Stimulated activated CD4-positive, alpha-beta T cell treated with anti-CD3 and anti-CD28 coated beads, Interleukin-12 subunit alpha, Interleukin-12 subunit beta, amount 100 ng/mL, for 48 hours (primary cell): ENCODE measurements around the gene TPST2.
"Not testable (repeated sequence)": the region's sequence is repeated elsewhere in the genome, so short reads cannot be mapped to it uniquely, and the experiment has no call there.

Source experiments
- DNase-seq, 3 donors: peaks; one replicate each; pipeline ENCODE4 v3.0.0-alpha.2; 2020; ENCODE audit warnings: low read depth in 2 of 3, low spot score in 1 of 3

TPST2 gene

DNA sequence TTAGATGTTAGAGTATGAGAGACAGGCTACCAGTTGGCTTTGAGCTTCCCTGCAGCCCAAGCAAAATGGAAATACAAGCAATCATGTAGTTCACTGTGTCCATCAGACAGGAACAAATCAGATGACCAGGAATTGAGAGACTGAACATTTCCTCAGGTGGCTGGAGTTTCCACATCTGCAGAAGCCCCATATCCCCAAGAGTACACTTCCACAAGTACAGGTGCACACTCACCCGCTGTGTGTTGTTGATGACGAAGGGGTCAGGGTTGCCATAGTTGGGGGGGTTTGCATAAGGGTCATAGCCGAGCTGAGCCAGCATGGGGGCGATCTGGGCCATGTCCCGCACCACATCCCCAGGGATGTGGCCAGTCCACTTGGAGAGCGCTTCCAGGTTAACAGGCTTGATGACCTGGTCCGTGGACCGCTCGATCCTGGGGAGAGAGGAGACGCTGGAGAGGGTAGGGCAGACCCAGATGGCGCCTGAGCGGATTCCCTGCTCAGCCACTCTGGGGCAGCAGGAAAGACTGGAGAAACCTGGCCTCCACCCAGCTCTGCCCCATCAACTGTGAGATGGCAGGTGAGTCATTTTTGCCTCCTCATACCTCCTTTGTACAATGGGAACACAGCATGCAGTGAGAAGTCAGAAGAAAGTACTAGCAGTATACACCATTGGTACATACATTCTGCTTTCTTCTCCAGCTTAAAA is 53.7 kb downstream of the TPST2 start:
- DNase-seq = no peak

DNA sequence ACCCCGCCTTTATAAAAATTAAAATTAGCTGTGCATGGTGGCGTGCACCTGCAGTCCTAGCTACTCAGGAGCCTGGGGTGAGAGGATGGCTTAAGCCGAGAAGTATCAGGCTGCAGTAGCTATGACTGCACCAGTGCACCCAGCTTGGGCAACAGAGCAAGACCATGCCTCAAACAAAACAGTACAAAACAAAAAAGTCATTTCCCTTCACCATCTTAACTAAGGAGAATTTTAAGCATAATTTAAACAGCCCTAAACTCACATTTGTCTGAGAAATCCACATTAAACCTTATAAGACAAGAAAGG is 54.4 kb downstream of the TPST2 start:
- DNase-seq = no peak

DNA sequence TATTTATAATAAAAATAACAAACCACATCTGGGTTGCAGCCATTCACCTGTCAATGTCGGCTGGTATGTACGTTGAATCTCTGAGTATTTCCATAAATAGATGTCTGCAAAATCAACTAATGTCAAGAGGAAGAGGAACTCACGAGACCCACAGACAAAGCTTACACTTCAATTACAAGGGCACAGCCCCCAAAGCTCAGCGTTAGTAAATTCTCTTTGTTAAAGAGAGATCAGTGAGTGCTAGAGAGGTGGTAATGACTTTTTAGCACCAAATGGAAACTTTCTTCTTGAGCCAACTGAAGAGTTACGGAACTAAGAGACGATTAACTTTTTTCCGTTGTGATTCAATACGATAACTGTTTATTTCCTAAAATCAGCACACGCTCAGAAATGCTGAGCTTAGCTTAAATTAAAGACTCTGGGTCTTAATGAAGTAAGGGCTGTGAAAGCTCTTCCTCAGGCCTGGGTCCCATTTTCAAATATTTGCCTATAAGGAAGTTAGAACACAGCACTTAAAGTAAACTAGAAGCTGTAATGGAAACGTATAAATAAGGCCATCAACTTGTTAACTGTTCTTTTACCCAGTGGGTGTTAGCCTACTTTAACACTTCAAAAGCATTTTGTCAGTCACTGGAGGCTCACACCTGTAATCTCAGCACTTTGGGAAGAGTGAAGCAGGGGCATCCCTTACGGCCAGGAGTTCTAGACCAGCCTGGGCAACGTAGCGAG is 54.9 kb downstream of the TPST2 start:
- no peak for DNase-seq

DNA sequence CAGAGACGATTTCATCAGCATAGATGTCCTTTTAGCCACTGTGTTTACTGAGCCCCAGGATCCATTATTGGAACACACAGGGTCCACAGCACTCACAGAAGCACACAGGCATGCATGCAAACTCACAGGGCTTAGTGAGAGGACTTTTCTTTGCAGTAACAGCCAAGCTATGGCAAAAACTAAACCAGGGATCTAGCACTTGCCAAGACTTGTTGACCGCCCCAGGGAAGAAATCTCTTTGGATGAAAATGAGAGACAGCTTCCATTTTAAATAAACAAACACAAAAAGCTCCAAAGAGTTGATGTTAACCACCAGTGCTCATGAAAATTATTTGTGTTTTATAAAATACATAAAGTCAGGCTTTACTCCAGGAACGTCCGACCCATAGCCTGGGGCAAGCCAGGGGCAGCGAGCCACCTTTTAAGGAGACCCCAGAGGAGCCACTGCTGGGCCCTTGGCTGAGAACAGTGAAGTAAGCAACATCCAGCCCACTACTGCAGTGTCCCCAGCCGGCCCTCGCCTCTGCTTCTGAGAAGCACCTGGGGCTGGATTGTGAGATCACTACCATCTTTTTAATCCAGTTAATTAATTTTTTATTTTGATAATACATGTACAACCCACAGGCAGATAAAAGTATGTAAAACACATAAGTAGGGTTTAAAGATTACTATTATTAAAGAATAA is 55.6 kb downstream of the TPST2 start:
- DNase-seq = no peak

DNA sequence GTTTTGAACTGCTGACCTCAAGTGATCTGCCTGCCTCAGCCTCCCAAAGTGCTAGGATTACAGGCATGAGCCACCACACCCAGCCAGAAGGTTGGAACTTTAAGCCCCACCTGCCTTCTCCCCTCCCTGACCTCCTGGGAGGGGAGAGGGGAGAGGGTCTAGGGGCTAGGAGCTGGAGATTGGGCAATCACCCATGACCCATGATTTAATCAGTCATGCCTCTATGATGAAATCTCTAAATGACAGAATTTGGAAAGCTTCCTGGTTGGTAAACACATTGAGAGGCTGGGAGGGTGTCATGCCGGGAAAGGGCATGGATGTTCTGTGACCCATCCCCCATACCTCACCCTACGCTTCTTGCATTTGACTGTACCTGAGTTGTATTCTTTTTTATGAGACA is 60.6 kb downstream of the TPST2 start:
- no peak for DNase-seq

DNA sequence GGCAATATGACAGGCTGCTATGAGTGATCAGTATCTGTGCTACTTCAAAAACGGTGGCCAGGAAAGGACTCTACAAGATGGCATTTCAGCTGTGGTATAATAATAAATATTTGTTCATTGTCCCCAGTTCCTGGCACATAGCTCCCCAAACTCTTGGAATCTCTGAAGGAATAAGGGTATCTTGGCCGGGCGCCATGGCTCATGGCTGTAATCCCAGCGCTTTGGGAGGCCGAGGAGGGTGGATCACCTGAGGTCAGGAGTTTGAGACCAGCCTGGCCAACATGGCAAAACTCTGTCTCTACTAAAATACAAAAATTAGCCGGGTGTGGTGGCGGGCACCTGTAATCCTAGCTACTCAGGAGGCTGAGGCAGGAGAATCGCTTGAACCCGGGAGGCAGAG is 61.4 kb downstream of the TPST2 start:
- not testable (repeated sequence) for DNase-seq

DNA sequence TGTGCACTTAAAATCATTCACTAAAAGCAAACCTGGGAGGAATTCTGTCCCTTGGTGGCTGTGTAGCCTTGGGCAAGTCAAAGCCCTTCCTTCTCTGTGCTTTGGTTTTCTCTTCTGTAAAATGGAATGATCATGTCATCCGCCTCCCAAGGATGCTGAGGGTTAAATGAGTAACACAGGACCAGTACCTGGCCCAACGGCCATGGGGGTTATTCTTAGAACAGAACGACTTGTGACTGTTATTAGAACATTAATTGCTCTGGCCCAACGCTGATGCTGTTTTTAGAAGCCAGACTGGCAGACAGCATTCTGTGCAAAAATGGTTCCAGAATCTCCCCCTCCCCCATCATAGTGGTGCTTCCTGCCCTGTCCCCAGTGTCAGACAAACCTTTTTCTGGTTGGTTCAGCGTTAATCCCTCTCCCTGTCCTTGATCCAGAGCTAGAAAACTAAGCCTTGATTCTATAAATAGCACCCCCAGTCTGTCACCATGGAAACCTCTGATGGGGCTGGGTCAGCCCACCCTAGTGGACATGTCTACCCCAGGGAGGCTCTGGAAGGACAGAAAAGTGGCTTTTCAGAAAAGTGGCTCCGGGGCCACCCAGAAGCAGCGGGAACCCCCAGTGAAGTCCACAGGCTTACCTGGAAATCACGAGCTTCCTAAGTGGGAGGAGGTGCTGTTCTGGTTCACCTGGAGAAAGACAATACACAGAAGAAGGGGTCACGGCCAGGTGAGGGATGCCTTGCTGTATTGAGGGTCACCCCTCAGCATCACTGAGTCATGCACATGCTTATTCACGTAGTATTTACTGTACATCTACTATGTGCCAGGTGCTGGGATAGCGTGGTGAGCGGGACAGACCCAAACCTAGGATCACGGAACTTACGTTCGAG is 62.1 kb downstream of the TPST2 start:
- DNase-seq = no peak

DNA sequence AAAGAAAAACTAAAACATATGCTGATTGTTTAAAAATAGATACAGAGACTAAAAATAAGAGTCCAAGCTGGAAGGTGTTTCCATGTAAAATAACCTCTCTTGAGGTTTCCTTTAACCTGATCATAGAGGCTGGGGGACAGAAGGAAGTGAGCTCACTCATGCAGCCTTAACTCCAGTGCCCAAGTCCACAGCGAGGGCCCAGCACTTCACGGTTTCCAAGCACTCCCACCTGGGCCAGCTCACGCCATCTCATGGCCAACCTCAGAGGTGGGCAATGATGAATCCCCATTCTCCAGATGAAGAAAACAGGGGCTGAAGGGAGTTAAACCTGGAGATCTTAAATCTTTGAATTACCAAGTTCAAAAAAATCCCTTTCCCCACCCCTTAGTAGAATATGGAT is 62.8 kb downstream of the TPST2 start:
- no peak for DNase-seq

DNA sequence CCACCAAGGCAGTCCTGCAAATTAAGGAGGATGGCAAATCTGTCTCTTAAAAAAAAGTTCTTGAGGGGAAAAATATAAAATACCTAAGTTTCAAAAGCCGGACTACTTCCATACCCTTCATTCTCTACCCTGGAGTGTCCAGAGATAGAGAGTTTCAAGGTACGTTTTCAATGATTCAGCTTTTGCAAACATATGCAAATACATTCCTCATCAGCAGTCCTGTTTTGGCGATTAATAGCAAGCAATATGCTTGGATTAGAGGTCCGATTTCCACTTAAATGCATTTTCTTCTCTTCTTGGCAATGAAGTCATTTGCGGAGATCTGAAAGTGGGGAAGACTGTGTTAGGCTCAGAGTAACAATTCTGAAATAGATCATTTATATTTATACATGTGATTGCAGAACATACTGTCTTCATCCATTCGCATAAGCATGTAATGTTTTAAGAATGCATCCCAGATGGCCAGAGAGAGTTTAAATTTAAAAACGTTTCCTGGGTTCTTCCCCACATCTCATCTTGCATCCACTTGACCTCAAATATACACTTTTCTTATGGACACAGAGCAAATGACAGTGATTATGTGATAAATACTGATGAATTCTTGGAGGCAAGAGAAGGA is 63.9 kb downstream of the TPST2 start:
- no peak for DNase-seq

DNA sequence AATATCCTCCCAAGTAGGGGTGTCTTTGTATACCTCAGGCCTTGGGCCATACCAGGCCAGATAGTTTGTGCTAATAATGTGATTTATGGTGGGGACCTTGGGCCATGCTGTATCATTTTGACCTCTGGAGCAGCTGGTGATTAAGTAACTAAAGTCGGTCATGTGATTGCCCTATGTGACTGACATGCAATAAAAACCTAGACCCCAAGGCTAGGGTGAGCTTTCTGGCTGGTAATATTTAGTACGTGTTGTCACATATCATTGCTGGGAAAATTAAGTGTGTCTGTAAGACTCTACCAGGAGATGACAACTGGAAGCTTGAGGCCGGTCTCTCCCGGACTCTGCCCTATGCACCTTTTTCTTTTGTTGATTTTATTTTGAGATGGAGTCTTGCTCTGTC is 65.1 kb downstream of the TPST2 start:
- no peak for DNase-seq

DNA sequence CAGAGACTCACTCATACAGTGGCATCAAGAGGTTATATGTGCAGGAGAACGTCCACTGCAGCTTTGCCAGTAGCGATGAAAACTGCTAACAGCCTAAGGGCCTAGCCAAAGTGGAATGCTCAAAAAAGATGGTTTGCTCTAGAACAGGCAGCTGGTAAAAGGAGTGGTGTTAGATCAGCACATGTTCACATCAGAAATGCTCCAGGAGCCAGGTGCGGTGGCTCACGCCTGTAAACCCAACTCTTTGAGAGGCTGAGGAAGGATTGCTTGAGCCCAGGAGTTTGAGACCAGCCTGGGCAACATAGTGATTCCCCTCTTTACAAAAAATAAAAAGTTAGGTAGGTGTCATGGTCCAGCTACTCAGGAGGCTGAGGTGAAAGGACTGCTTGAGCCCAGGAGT is 67.3 kb downstream of the TPST2 start:
- DNase-seq = no peak

DNA sequence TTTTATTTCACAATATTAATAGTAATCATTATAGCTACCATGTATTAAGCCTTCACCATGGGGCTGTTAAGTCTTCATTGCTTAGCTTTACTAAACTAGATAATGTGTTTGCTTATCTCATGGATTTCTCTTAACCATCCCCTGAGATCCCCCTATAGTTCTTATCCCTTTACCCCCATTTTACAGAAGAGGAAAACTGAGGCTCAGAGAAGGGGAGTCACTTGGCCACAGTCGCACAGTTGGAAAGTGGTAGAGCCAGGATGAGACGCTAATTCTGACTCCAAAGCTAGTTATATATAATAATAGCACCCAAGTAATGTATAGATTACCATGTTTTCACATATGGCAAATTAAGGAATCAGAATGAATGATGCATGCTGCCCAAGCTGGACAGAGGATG is 67.9 kb downstream of the TPST2 start:
- no peak for DNase-seq

DNA sequence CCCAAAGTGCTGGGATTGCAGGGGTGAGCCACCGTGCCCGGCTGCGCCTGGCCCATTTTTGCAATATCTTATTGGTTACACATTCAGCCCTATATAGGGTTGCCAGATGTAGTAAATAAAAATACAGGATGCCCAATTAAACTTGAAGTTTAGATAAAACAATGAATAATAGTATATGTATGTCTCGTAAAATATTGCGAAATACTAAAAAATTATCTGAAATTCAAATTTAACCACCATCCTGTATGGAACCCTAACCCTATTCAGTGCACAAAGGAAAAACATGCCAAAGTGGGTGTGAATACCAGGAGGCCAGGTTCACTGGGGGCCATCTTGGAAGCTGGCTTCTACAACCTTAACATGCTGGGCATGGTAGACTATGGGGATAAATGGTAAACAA is 72.5 kb downstream of the TPST2 start:
- DNase-seq = no peak

DNA sequence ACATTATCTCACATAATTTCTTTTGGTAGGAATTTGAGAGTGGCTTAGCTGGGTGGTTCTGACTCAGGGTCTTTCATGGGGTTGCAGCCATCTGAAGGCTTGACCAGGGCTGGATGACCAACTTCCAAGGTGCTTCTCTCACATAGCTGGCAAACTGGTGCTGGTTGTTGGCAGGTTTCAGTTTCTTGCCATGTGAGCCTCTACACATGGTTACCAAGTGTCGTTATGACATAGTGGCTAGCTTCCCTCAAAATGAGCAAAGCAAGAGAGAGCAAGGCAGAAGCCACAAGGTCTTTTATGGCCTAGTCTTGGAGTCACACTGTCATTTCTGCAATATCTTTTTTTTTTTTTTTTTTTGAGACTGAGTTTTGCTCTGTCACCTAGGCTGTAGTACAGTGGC is 73.4 kb downstream of the TPST2 start:
- no peak for DNase-seq

DNA sequence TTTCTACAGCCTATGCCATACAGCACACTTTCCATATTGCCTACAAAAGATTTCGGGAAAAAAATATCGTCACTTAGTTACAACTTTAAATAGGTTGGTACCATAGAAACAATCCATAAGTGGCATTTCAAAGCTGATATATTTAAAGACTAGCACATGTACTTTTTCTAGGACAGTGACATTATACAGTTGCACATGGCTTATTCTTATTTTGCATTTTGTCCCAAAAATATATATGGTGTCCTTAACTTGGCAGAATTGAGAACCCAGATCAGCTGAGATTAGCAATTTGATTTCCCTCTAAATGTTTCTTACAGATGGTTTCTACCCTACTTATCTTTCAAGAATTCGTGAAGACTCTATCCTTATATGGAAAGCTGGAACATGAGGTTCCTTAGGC is 74.0 kb downstream of the TPST2 start:
- no peak for DNase-seq

DNA sequence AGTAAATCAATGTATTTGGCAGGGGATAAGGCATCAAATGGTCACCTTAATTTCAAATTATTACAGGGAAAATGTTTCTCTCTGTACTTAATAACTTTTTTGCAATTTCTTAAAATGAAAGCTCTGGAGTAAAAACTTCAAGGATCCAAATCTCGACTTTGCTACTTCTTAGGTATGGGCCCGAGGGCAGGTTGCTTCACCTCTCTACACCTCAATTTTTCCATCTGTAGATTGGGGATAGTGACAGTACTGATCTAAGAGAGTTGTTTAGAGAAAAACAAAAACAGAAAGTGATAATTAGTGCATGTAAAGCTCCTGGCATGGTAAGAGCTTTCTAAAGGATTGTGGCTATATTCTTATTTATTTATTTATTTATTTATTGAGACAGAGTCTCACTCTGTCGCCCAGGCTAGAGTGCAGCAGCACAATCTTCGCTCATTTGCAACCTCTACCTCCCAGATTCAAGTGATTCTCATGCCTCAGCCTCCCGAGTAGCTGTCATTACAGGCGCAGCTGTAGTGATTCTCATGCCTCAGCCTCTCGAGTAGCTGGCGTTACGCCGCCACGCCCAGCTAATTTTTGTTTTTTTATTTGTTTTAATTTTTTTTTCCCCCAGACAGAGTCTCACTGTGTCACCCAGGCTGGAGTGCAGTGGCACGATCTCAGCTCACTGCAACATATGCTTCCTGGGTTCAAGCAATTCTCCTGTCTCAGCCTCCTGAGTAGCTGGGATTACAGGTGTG is 75.3 kb downstream of the TPST2 start:
- DNase-seq = no peak

DNA sequence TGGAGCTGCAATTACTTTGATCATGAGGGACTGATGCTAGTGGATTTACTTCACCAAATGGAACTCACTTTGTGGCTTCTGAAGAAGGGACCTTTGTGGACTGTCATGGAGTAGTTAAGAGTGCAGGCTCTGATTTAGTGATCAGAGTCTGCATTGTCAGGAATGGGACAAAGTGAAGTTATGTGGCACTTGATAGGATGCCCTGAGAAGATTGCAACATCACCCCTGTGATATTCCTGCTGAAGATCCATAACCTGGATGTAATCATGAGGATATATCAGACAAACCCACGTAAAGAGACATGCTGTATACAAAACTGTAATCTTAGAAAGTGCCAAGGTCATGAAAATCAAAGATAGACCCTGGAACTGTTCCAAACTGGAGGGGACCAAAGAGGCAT is 76.1 kb downstream of the TPST2 start:
- DNase-seq = no peak

DNA sequence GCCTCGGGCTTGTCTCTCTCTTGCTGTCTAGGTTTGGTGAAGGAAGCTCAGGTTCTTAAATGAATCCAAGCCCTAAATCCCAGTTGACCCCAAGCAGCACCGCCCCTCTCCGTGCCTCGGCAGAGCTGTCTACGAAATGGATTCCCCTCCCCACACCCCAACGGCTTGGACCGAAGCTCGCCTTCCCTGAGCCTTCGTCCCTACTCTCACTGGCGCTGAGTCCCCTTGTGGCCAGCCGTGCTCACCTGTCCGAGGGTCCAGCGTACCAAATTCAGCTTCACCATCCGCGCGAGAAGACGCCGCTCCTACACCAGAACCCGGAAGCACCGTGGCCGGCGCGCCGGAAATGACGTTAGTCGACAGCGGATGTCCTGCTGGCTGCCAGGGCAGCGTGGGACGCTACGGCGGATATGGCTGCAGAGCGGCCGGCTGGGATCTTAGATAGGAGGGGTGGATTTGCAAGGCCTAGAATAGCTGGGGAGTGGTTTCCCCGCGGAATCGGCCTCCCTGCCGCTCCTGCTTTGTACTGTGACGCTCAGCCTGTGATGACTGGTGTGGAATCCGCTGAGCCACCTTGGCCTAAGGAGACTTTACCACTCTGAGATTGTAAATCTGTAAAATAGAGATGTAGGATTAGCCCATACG is 77.7 kb downstream of the TPST2 start, which contains the start of gene TFIP11:
Gene TFIP11 (minus strand): TSS at position 325 of the 645 bp plus-strand sequence. CDS start 2,201 bp downstream, outside the sequence.
- peak; percentile 87 to 92 (median 89) for DNase-seq

DNA sequence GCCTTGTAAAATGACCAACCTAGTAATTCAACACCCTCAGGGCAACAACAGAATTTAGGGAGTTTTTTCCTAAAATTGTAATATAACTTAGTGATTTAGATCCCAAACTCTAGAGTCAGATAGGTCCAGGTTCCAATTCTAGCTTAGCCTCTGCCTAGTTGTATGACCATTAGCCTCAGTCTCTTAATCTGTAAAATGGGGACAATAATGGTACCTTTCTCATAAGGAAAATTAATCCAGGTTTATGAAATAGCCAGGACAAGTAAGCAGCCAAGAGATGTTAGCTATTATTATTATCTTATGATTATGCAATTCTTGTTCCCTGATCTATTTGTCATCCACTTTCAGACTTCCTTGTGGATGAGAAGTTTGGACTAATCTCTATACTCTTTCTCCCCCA is 81.8 kb downstream of the TPST2 start:
- DNase-seq = no peak

DNA sequence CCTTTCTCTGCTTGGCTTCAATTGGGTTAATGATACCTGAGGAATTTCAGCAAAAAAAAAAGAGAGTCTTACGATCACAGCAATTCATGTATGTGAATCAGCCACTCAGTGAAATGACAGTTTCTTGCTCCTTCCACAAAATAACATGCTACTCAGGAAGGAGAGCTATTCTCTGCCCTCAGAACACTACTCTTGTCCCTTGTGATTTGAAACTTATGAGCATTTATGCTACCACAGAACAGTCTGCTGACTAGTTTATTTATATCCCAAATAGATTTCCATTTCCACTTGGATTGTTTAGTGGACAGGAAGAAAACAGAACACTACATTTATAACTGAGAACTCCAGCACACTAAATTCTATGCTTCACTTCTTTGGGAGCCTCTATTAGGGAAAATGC is 86.2 kb downstream of the TPST2 start:
- DNase-seq = no peak
